Fibroblast of villous mesenchyme (primary cell): ENCODE data around the gene GCAT. TPM values are rescaled to one million over a fixed set of nuclear protein-coding genes. Genes with fewer than 3 reads are reported as not detected.
A peak's percentile ranks its signal among the peaks of the same experiment; 100 is the strongest.

Source experiments
- DNase-seq: peaks from one replicate; pipeline ENCODE4 v3.0.0-alpha.2; 2010; ENCODE audit warnings: low read depth
- H3K4me3 ChIP-seq: 2 replicates; pipeline ENCODE4 v1.5.1; 2011; ENCODE audit warnings: low read depth, mild to moderate bottlenecking, low read length
- CTCF ChIP-seq: IDR thresholded peaks from 2 replicates; pipeline ENCODE4 v1.5.1; 2012; ENCODE audit warnings: low read depth, mild to moderate bottlenecking, low read length; ENCODE audit not compliant: insufficient read depth
- small RNA-seq: library from RNA; depleted of rRNA; stranded (forward); fragments of <200 nt; gene quantifications from one replicate; pipeline ENCODE3, GENCODE V24; 2012
- total RNA-seq: library from RNA; depleted of rRNA; stranded (reverse); fragments of >200 nt; gene quantifications from 2 replicates; pipeline ENCODE4 v1.2.3, GENCODE V29; 2012

GCAT gene
- total RNA-seq, 1 donor, result 31.1 TPM

GRCh38 chr22:37854946-37855345, 47.2 kb downstream of the GCAT start:
- TF ChIP-seq CTCF, result no peak
- no peak for DNase-seq
- no peak overlapping the region for H3K4me3 ChIP-seq

- H3K4me3 ChIP-seq, result no peak overlapping the region
- no peak for DNase-seq
- TF ChIP-seq CTCF, result no peak
Observed at GRCh38 chr22:37855462-37855861, 47.7 kb downstream of the GCAT start.

- peak; percentile 52 for DNase-seq
- no peak overlapping the region for H3K4me3 ChIP-seq
- no peak for TF ChIP-seq CTCF
Observed at GRCh38 chr22:37860796-37861421, 53.2 kb downstream of the GCAT start.

GRCh38 chr22:37862570-37863325, 55.0 kb downstream of the GCAT start:
- no peak overlapping the region for H3K4me3 ChIP-seq
- no peak for TF ChIP-seq CTCF
- DNase-seq, result peak; percentile 50

- TF ChIP-seq CTCF, result no peak
- DNase-seq, result no peak
Observed at GRCh38 chr22:37865510-37865909, 57.8 kb downstream of the GCAT start.

More at GRCh38 chr22:37865510-37865909, 57.8 kb downstream of the GCAT start:
- H3K4me3 ChIP-seq, result no peak overlapping the region

Small RNA genes within 50 kb of the gene (small RNA-seq; reads per million reads assigned to genes)
- 1.2 reads per million, percentile 24 among the genes with 10 or more reads in this experiment for gene MIR659

Other genes starting within 250 kb of the GCAT start
- 22.9 and 33.2 TPM in 2 replicates for gene CDC42EP1, start 247.5 kb upstream of the GCAT start, total RNA-seq
- gene LGALS2, start 227.8 kb upstream of the GCAT start, total RNA-seq, result not detected in 2 replicates
- 33.2 and 39.0 TPM in 2 replicates for gene GGA1, start 199.1 kb upstream of the GCAT start, total RNA-seq
- 9.0 and 11.2 TPM in 2 replicates for gene SH3BP1, start 168.3 kb upstream of the GCAT start, total RNA-seq
- gene PDXP, start 149.2 kb upstream of the GCAT start, total RNA-seq, result 9.0 and 9.9 TPM in 2 replicates
- 3,707 and 5,728 TPM in 2 replicates for gene LGALS1, start 132.3 kb upstream of the GCAT start, total RNA-seq
- gene NOL12, start 121.6 kb upstream of the GCAT start, total RNA-seq, result 7.3 and 10.3 TPM in 2 replicates
- 121 and 141 TPM in 2 replicates for gene TRIOBP, start 110.9 kb upstream of the GCAT start, total RNA-seq
- under 0.01 TPM in 1 of 2 replicates, not detected in the other for gene GALR3, start 15.4 kb downstream of the GCAT start, total RNA-seq
- 24.8 and 28.5 TPM in 2 replicates for gene ANKRD54, start 36.4 kb downstream of the GCAT start, total RNA-seq
- gene EIF3L, start 41.5 kb downstream of the GCAT start, total RNA-seq, result 230 and 285 TPM in 2 replicates
- gene MICALL1, start 98.4 kb downstream of the GCAT start, total RNA-seq, result 39.3 and 47.9 TPM in 2 replicates
- gene C22orf23, start 145.7 kb downstream of the GCAT start, total RNA-seq, result 0.32 TPM in 1 of 2 replicates, not detected in the other
- gene POLR2F, start 145.8 kb downstream of the GCAT start, total RNA-seq, result 28.9 and 34.5 TPM in 2 replicates
- gene SOX10, start 176.6 kb downstream of the GCAT start, total RNA-seq, result not detected in 2 replicates
- 14.2 TPM in 2 replicates for gene PICK1, start 249.5 kb downstream of the GCAT start, total RNA-seq